NCI-H146 (cell line): ENCODE measurements around the gene CCDC87.

ENCODE experiments used
- DNase-seq: peaks from one replicate; lab custom pipeline; 2025; lab: John Stamatoyannopoulos, UW

The CCDC87 gene

DNA sequence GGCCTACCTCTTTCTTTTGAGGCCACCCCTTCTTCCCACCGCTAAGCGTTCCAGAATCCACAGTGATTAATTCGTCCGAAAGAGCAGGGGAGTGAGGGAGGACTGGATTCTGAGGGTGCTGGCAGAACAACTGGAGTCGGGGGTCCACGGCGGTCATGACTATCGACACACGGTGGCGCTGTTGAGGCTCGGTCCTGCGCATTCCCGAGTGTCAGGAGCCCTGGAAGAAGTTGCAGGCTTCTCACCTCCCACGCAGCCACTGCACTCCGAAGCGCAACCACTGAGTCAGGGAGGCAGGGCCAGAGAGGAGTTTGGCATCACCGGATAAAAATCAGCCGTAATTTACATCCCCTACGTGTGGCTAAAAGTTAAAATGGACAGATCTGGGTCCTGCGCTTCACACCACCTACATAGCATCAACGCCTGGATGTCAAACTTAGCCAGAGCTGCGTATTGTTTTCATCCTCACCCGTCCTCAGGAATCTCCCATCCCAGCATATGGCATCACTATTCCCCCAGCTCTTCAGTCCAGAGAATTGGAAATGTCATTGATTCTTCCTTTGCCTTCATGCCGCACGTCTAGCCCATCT is 13.8 kb downstream of the CCDC87 start:
- DNase-seq, result peak; percentile 59

DNA sequence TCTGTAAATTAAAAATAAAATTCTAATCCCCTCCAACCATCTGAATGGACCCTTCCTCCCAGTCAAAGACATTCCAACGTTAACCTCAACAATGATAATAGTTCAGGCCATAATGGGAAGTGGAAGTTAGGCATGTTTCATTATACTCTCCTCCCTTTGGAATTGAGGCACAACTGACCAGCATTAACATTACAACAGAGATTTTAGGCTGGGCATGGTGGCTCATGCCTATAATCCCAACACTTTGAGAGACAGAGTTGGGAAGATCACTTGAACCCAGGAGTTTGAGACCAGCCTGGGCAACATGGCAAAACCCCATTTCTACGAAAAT is 22.0 kb downstream of the CCDC87 start:
- no peak for DNase-seq

DNA sequence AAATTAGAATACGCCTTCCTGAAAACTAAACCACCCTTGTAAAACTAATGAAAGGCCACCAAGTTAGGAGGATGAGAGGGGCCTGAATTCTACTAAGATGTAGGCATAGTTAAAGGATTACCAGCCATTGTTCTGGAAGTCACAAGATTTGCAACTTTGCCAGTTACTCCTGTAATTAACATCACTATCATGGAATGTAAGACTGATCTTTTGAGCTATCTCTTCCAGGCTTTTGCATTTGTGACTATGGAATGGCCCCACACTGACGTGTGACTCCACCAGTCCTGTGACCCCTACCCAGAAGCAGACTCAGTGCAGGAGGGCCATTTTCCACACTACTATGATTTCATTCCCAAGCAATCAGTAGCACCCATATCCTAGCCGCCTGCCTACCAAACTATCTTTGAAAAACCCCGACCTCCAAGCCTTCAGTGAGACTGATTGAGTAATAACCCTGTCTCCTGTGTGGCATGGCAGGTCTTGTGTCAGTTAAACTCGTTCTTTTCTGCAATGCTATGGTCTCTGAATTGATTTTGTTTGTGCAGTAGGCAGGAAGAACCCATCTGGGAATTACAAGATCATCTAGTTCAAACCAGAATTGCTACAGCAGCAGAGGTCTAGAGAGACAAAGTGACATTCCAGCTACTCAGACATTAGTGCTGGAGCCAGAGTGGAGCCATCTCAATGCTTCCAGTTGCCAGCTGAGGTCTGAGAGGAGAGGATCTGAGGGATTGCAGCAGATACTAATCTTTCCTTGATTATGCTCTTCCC is 22.6 kb downstream of the CCDC87 start:
- no peak for DNase-seq

DNA sequence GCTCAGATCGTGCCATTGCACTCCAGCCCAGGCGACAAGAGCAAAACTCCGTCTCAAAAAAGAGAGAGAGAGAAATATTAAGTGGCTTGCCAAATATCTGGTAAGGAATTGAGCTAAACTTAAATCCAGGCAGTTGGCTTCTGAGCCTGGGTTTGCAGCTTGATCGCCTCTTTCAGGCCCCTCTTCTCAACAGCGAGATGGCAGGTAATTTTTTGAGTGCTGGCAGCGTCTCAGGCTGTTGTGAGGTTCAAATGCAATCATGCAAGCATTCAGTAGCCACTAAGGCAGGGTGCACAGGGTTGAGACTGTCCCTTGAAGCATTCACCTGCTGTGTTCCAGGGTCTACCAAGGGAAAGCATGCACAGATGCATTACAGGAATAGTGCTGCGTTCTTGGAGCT is 23.8 kb downstream of the CCDC87 start:
- no peak for DNase-seq

DNA sequence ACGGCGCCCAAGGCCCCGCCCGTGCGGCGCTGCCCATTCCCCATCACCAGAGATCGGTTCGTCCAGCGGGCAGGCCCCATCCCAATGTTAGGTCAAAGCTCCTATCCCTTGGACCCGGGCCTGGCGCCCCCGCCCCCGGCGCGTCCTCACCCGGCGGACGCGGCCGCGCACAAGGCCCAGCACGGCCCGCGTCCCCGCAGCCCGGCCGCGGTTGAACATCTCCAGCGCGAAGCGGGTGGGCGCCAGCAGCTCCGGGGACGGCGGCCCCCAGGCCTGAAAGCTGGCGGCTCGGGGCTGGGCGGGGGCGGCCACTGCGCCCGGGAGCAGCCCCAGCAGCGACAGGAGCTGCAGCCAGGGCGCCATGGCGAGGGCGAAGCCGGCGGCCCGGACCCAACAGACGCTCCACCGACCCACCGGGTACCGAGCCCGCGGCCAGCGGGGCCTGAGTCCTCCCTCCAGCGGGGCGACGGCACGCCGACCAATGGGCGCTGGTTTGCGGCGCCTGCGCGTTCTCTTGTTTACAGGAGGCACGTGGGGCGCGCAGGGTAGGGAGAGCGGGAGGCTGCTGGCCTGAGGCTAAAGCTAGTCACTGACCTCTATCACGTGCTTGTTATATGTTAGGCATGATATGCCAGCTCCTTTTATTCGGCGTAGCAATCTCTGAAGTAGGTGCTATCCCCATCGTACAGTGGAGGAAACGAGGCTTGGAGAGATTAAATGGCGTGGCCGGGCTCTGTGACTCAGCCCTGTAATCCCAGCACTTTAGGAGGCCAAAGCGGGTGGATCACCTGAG is 24.5 kb downstream of the CCDC87 start, which contains the start of gene CTSF:
TSS of gene CTSF (minus strand) at position 483 of the 793 bp plus-strand sequence. CDS start at position 363, 120 bp downstream.
- peak; percentile 58 for DNase-seq

DNA sequence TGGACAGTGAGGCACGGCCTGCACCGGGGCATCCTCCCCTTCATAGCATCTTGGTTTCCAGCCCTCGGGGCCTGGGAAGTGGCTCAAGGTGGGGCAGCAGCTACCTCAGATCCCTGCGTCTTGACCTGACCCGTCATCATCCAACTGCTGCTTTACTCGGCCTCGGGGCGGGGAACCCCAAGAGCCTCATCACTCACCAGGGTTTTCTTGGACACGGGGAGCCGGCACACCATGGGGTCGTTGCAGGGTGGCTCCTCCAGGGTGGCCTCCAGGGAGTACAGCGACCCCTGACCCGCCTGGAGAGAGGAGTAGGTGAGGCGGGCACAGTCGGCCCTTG is 25.1 kb downstream of the CCDC87 start:
- no peak for DNase-seq

DNA sequence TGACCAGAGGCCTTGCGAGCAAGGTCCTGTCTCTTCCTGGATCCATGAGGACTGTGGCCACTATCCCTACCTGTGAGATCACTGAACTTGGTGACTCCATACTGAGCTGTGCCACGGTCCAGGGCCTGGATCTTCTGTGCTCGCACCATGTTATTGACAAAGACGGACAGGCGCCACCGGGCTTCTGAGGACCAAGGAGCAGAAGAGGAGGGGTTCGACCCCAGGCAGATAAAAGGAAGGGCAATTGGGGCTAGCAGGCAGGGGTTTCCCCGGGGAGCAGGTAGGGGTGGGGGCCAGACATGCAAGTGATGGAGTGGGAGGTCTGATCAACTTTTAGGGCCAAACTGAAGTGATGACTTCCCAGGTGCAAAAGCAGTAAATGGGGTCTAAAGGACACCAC is 26.6 kb downstream of the CCDC87 start:
- DNase-seq, result no peak

DNA sequence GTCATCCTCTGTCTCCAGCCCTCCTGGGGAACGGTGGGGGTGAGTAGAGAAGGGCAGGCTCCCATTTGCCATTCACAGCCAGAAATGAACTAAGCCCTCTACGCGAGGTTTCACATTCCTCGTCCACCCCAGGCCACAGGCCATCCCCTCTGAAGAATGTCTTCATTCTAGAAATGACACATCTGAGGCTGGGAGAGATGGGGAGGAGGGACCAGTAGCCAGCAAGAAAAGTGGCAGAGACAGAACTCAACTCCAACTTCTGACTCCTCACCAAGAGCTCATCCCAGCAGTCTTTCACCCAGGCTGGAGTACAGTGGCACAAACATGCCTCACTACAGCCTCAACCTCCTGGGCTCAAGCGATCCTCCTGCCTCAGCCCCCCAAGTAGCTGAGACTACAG is 27.9 kb downstream of the CCDC87 start:
- DNase-seq, result no peak

DNA sequence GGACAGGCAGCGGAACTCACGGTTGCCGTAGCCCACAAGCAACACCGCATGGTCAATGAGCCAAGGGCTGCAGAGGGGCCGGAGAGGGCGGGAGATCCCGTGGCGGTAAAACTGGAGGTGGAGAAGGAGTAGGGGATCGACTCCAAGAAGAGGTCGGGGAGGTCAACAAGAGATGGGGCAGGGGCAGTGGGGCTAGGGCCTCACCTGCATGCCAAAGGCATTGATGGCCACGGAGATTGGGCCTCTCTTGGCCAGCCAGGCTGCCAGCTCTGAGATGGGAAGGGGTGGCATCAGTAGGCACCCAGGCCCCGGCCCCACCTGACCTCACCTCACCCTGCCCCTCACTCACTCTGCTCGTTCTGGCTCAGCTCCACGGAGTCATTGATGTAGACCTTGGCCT is 28.3 kb downstream of the CCDC87 start:
- no peak for DNase-seq

DNA sequence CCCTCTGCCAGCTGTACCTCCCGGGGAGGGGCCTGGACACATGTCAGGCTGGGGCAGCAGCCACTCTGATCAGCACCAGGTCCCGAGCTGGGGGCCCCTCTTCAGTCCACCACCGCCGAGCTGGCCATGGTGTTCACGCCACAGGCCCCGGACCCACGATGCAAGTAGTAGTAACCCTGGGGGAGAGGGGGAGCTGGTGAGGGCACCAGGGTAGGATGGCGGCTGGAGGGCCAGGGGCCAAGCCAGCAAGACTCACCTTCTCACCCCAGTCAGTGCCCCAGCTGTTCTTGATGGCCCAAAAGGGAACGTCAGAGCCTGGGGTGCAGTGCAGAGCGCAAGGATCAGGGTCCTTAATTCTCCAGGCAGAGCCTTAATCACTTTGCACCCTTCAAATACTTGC is 29.0 kb downstream of the CCDC87 start:
- DNase-seq, result no peak

DNA sequence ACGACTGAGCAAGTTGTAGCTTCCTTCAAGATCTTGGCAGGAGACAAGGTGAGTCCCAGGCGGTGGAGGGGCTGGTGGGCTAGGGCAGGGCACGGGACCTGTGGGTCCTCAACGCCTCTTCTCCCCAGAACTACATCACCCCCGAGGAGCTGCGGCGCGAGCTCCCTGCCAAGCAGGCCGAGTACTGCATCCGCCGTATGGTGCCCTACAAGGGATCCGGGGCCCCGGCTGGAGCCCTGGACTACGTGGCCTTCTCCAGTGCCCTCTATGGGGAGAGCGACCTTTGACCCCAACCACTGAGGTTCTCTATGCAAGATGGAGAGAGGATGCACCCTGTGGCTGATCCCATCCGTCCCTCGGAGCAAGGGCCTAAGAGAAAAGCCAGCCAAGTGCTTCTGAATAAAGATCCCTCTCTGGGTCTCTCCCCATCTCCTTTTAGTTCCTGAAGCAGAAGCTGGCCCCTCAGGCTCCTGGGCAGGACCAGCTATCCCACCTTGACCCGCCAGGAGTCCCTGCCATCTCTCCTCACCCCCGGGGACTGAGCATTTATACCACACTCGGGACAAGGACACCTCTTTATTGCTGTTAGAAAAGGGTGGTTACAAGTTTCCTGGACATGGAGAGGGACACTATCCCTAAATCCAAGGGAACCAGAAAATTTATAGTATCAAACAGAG is 29.8 kb downstream of the CCDC87 start:
- no peak for DNase-seq

DNA sequence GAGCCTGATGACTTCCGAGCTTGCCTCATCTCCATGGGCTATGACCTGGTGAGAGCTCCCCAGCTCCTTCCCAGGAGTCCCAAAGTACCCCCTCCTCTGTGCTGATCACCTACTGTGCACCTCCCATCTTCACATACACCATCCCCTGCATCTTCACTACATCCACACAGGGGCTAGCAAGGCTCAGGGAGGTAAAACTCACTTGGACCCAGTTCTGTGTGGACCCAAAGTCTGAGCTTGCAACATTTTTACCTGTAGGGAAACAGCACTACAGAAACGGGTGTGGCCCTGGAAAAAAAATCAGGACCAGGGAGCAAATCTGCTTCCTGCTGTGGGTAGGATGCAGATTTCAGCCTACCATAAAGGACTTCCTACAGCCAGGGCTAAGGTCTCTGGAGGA is 30.6 kb downstream of the CCDC87 start:
- no peak for DNase-seq

DNA sequence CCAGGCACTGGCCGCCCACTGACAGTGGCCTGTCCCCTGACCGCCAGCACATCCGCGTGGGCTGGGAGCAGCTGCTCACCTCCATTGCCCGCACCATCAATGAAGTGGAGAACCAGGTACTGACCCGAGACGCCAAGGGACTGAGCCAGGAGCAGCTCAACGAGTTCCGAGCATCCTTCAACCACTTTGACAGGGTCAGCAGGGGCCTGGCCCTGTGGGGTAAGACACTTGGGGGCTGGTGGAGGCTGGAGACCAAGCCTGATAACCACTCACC is 31.0 kb downstream of the CCDC87 start:
- no peak for DNase-seq

DNA sequence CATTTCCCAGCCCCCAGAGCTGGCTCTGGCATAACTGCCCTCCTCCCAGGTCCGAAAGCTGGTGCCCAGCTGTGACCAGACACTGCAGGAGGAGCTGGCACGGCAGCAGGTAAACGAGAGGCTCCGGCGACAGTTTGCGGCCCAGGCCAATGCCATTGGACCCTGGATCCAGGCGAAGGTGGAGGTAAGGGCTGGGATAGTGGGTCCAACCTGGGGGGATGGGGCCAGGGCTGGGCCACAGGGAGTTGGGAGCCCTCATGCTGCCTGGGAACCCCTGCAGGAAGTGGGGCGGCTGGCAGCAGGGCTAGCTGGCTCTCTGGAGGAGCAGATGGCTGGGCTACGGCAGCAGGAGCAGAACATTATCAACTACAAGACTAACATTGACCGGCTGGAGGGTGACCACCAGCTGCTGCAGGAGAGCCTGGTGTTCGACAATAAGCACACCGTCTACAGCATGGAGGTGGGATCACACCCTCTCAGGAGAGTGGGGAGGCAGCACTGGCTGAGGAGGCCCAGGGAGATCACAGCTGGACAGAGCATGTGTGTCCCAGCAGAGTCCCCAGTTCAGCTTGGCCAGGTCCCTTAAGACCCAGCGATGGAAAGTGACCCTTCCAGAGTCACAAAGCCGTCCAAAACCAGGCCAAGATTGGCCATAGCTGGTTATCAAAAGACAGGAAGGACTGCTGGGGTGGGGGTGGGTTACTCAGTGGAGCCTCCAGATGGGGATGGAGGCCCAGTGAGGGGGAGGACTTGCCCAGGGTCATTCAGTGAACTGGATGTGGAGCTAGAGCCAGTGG is 31.5 kb downstream of the CCDC87 start:
- no peak for DNase-seq

DNA sequence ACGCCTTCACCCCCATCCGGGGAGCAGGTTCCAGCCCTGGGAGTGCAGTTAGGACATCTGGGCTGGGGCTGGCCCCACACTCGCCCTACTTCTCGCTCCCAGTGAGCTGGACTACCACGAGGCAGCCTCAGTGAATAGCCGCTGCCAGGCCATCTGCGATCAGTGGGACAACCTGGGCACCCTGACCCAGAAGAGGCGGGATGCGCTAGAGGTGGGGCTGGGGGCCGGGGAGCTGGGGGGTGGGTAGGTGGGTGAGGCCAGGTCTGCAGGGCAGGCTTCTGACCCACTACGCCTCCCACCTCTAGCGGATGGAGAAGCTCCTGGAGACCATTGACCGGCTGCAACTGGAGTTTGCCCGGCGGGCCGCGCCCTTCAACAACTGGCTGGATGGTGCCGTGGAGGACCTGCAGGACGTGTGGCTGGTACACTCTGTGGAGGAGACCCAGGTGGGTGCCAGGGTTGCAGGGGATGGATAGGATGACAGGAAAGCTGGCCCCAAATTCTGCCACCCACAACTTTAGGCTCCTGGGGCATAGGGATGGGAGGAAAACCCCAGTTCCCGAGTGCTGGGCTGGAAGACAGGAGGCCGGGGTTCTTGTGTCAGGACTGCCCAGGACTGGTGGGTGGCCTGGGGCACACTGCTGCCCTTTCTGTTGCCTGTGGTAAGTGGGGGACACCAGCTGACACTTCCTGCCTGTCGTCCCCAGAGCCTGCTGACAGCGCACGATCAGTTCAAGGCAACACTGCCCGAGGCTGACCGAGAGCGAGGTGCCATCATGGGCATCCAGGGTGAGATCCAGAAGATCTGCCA is 32.8 kb downstream of the CCDC87 start:
- DNase-seq, result no peak

DNA sequence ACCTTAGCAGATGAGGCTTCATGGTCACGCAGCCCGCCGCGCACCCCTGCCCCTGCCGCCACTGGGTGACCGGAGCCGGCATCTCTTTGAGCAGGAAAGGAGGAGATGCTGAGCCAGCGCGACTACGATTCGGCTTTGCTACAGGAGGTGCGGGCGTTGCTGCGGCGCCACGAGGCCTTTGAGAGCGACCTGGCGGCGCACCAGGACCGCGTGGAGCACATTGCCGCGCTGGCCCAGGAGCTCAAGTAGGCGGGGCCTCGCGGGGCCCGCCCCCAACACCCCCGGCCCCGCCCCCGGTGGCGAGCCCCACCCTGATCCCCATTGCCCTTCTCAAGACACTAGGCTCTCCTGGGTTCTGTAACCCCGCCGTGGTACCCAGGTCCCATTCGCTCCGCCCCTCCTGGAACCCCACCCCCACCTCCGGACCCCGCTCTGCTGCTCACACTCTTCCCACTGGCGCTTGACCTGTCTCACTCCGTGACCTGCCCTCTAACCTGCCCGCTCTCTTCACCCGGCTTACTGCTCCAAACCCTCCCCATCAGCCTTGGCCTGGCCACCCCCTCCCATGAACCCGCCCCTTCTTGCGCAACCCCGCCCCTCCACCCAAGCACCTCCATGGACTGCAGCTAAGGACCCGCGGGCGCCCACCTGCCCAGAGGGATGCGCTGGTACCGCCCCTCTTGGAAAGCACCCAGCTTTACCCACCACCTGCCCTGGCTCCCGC is 33.6 kb downstream of the CCDC87 start:
- DNase-seq, result no peak

DNA sequence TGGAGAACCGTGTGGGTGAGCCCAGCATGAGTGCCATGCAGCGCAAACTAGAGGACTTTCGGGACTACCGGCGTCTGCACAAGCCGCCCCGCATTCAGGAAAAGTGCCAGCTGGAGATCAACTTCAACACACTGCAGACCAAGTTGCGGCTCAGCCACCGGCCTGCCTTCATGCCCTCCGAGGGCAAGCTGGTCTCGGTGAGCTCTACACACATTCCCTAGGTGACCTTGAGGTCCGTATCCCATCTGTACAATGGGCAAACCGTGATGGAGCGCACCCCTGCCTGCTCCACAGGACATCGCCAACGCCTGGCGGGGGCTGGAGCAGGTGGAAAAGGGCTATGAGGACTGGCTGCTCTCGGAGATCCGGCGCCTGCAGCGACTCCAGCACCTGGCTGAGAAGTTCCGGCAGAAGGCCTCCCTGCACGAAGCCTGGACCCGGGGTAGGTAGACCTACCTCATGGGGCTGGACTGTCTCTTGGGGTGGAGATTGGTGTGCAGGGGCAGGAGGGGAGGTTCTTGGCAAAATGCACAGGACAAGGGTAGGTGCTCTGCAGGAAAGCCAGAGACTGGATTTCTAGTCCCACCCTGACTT is 35.0 kb downstream of the CCDC87 start:
- DNase-seq, result no peak

DNA sequence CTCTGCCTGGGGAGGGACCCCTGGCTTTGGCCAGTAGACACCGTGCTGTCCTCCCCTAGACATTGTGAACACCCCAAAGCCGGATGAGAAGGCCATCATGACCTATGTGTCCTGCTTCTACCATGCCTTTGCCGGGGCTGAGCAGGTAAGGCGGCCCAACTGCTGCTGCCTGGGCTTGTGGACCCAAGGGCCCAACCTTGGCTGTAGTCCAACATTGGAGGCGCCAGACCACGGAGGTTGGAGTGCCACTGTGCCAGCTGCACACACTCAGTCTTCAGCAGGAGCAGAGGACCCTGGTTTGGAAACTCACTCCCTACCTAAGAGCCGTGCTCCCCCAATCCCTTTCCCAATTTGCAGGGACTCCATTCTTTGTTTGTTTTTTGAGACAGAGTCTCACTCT is 36.8 kb downstream of the CCDC87 start:
- no peak for DNase-seq

DNA sequence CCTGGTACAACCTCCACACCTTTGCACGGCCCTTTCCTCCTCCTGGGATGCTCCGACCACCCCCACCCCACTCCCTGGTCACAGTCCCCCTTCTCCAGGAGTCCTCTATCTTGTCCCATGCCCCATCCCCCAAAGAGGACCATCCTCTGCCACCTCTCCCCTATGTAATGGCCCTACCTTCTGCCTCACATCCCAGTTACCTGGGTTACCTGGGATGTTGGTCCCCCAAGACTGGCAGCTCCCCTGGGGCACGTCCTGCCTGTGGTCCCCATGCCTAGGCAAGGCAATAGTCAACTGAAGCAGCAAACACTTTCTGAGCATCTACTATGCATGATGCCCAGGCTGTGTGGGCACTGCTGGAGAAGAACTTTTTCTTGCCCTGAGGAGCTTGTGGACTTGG is 37.4 kb downstream of the CCDC87 start:
- no peak for DNase-seq

DNA sequence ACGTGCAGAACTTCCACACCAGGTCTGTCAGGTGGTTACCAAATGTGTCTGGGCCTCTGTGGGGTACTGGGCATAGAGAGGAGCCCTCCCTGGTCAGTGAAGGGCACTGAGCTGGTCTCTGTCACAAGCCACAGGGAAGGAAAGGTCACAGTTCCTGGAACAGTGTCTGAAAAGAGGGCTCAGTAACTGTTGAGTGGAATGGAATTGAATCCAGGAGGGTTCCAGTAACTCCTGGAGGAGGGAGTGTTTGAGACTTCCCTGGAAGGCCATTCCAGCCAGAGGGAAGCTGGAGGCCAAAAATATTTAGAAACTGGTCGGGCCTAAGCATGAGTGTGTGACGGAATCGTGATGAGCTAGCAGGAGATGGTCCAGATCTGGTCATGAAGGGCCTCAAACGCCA is 38.3 kb downstream of the CCDC87 start:
- no peak for DNase-seq
